Fibroblast of skin of back (primary cell): Measurements from ENCODE around the gene RNF213.
"Not testable (repeated sequence)": the region's sequence is repeated elsewhere in the genome, so short reads cannot be mapped to it uniquely, and the experiment has no call there.

Source experiments
- DNase-seq: peaks from one replicate; pipeline ENCODE4 v3.0.0-alpha.2; 2013

RNF213 gene

DNA sequence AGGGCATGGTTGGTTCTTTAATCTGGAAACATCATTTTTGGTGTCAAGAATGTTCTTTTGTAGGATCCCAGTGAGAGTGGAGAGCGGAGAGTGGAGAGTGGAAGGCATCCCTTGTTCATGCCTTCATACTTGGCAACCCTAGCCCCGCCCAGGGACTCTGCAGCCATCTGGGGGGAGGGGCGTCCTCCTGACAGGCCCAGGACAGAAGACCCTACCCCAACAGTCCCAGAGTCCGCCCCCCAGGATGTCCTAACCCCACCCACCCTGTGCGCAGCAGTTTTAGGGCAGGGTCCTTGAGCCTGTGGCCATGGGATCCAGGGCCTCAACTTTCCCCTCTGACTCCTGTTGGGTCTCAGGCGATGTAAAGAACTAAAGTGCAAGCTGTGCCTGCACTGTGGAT, 36.0 kb upstream of the RNF213 start:
- DNase-seq: no peak

DNA sequence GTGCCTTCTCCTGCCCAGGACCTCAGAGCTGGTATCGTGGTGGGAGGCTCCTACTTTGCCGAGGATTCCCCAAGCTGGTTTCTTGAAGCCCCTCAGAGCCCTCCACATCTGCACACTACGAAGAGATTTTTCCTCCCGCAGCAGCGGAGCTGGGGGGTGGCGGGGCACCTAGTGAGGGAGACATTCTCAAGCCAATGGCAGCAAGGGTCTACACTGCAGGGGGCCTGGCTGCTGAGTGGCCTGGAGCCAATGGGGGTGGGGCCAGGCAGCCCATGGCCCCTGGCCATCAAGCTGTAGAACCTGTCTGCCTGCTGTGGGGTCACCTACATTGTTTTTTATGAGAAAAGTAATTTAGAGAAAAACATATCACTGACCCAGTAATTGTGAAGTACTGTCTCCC, 35.4 kb upstream of the RNF213 start:
- no peak for DNase-seq

DNA sequence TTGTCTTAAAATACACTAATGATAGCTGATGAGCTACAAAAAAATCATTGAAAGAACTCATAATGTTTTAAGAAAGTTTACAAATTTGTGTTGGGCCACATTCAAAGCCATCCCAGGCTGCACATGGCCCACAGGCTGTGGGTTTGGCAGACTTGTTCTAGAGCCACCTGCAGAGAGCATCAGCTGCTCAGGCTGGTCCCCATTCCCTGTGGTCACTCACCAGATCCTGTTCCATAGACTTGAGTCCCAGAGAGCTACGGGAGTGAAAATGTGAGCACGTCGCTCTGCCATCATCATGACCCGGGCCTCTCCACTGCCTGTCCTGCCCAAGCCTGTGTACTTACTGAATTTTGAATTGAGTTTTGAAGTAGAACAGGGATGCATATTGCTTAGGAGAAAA, 33.5 kb upstream of the RNF213 start:
- no peak for DNase-seq

DNA sequence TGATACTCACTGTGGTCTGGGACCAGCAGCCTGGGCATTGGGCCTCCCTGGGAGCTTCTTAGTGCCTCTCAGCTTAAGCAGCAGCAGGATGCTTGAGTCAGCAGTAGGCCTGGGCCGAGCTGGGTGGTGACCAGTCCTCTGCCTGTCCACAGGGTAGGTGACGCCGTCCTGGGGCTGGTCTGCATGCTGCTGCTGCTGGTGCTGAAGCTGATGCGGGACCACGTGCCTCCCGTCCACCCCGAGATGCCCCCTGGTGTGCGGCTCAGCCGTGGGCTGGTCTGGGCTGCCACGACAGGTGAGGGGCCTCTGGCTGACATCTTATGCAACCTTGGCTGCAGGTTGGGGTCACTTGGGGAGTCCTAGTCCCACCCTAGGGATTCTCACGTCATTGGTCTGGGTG, 33.0 kb upstream of the RNF213 start:
- no peak for DNase-seq

DNA sequence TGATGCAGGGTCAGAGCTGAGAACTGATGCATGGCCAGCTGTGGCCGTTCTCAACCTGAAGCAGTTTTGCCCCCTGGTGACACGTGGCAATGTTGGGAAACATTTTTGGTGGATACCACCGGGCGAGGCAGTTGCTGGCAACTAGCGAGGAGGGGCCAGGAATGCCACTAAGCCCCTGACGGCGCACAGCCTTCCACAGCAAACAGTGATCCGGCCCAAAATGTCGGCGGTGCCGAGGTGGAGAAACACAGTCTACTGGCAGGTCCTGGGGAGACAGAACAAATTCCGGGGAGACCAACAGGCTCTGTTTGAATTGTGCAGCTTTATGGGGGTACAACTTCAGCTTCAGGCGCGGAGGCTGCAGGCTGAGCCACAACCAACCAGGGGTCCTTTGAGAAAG, 32.2 kb upstream of the RNF213 start:
- DNase-seq: no peak

DNA sequence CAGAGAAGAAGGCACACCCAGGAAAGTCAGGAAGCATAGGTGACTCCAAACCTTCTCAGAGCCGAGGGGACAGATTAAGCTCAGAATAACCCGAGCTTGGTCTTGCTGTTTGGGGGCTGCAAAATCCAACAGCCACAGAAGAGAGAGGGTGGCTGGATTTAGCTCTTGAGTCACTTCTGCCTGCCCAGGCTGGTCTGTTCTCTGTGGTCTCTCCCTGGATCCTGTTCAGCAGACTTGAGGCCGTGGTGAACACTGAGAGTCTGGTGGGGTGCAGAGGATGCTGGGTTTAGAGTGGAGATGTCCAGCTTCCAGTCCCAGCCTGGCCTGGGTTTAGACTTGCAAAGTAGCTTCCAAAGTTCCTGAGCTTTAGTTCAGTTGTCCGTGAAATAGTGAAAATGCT, 31.6 kb upstream of the RNF213 start:
- DNase-seq: no peak

- DNase-seq: no peak
Observed at GRCh38 chr17:80232438-80232837, 28.2 kb upstream of the RNF213 start.

DNA sequence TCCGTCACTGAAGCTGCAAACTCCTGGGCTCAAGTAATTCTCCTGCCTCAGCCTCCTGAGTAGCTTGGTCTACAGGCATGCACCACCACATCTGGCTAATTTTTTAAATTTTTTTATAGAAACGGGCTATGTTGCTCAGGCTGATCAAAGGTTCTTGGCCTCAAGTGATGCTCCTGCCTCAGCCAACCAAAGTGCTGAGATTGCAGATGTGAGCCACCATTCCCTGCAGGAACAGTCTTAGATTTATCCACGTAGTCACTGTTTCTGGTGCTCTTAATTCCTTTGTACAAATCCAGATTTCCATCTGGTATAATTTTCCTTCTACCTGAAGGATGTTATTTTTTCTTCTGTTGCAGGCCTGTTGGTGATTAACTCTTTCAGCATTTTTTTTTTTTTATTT, 27.4 kb upstream of the RNF213 start:
- no peak for DNase-seq

DNA sequence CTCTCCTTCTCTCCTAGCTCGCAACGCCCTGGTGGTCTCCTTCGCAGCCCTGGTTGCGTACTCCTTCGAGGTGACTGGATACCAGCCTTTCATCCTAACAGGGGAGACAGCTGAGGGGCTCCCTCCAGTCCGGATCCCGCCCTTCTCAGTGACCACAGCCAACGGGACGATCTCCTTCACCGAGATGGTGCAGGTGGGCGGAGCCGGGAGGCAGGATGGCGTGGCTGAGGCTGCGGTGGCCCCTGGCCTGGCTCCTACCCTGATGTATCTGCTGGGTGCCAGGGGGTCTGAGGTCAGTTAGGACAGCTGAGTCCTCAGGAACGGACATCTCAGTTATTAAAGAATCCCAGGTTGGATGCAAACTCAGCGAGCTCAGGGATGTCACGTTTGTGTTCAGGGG, 23.7 kb upstream of the RNF213 start:
- no peak for DNase-seq

DNA sequence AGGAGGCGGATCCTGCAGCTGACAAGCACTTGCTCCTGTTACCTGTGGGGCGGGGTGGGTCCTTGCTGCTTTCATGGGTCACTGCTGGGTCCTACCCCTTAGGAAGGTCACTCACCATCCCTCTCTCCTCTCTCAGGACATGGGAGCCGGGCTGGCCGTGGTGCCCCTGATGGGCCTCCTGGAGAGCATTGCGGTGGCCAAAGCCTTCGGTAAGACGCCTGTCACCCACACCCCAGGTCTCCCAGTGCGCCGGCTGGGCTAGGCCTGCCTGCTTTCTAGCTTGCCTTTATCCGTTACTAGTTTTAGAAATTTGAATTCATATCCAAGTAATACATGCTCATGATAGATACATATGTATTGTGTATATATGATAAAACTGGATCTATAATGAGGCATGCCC, 23.3 kb upstream of the RNF213 start:
- DNase-seq: no peak

GRCh38 chr17:80242505-80242904, 18.1 kb upstream of the RNF213 start:
- DNase-seq: no peak

DNA sequence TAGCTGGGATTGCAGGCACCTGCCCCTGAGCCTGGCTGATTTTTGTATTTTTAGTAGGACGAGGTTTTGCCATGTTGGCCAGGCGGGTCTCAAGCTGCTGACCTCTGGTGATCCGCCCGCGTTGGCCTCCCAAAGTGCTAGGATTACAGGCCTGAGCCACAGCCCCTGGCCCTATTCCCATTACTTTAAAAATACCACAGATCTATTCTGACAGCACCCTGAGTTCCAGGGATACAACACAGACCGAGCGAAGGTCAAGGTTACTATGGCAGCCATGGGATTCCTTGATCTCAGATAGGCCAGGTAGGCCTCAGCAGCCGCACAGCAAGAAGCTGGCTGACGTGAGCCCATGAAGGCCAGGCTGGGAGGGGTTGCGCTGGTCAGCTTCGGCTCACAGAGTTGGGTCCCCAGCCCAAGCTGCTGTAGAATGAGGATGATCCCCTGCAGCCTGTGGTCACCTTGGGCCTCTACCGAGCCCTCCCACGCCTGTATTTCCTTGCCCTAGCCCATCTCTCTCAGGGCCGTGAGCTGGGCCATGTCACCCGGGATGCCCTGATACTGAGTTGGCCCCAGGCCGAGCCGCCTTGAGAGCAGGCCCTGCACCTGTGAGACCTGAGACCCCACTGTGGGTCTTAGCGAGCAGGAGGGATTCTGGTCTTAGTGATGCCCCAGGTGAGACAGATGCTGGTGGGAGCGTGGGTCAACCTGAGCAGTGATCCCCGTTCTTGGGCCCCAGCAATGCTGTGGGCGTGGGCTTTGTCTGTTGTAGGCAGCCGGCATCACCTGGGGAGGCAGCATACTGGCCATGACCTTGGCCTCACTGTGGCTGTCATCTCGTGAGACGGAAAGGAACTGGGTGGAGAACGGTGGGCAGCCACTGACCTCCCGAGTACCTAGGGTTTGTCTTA, 16.9 kb upstream of the RNF213 start:
- DNase-seq: no peak

DNA sequence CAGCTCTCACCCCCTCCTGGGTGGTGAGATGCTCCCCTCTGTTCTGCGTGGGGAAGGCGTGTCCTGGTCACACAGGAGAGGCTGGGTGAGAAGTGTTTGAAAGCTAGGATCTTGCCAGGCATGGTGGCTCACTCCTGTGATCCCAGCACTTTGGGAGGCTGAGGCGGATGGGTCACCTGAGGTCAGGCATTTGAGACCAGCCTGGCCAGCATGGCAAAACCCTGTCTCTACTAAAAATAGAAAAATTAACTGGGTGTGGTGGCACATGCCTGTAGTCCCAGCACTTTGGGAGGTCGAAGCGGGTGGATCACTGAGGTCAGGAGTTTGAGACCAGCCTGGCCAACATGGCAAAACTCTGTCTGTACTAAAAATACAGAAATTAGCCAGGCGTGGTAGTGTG, 16.2 kb upstream of the RNF213 start:
- not testable (repeated sequence) for DNase-seq

DNA sequence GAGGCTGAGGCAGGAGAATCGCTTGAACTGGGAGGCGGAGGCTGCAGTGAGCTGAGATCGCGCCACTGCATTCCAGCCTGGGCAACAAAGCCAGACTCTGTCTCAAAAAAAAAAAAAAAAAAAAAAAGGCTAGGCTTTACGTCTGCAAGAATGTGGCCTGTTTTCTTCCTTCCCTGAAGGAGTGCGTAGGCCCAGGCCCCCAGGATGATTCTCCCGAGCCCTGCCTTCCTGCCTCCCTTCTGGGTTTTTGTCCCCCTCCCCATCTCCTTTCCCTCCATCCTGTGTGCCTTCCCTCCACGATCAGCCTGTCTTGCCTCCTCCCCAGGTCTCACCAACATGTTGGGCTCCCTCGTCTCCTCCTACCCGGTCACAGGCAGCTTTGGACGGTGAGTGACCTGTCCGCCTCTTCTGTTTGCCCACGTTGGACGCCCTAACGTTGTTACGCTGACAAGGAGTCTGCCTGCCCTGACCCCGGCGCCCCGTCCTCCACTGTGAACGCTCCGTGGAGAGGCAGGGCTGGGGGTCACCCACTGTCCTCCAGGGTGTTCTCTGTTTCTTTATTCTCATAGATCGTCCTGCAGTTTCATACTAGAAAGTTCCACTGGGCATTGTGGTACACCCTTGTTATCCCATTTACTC, 15.7 kb upstream of the RNF213 start:
- no peak for DNase-seq

GRCh38 chr17:80245566-80246265, 14.9 kb upstream of the RNF213 start:
- DNase-seq: no peak

- DNase-seq: no peak
Observed at GRCh38 chr17:80246266-80246681, 14.4 kb upstream of the RNF213 start.

GRCh38 chr17:80246726-80247125, 13.9 kb upstream of the RNF213 start:
- no peak for DNase-seq

- no peak for DNase-seq
Observed at GRCh38 chr17:80247561-80247960, 13.1 kb upstream of the RNF213 start.

DNA sequence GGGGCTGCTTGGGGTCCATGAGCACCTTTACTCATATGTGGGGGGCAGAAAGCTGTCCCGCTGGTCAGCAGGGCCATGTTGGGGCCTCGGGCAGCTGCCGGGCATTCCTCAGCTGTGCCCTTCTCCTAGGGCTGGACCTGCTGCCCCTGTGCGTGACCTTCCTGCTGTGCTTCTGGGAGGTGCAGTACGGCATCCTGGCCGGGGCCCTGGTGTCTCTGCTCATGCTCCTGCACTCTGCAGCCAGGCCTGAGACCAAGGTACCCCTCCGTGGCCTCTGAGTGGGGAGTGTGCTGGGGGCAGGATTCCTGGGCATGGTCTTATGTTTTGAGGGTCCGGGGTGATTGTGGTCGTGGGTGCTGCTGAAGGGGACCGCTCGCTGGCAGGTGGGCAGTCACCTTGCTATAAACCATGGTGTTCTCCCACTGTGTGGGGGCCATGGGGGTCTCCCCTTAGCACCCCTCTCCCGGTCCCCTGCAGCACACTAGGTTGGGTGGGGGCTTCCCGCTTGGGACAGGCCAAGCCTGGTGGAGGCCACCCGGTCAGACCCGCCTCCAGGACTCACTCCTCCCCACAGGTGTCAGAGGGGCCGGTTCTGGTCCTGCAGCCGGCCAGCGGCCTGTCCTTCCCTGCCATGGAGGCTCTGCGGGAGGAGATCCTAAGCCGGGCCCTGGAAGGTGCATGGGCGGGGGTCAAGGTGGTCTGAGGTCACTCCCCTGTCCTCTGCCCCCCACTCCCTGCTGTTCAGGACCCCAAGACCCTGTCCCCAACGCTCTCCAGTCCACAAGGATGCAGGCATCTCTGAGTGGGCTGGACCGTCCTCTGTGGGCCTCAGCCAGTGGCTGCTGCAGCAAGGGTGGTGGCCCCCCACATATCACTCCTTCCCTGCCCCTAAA, 12.4 kb upstream of the RNF213 start:
- no peak for DNase-seq

GRCh38 chr17:80248894-80249710, 11.6 kb upstream of the RNF213 start:
- DNase-seq: no peak

DNA sequence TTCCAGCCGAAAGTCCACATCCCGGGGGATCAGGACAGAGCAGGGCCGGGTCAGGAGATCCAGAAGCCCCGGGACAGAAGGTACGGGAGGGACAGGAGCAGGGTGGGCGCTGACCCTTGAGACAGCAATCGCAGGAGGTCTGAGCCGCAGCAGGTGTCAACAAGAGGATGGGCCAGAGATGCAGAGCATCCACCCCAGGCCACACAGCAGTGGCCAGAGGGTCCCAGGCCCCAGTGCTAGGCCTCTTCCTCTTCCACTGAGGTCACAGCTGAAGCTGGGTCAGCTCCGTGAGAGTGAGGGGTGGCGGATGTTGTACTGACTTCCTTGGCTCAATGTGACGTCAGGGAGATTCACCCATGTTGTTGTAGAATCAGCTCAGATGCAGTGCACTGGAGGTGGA, 8.7 kb upstream of the RNF213 start:
- no peak for DNase-seq

DNA sequence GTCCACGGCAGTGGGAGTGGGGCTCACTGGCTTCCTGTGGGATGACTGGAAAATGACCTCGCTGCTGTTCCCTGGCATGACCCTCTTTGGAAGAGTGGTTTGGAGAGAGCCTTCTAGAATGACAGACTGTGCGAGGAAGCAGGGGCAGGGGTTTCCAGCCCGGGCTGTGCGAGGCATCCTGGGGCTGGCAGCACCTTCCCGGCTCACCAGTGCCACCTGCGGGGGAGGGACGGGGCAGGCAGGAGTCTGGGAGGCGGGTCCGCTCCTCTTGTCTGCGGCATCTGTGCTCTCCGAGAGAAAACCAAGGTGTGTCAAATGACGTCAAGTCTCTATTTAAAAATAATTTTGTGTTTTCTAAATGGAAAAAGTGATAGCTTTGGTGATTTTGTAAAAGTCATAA, 7.8 kb upstream of the RNF213 start:
- peak; percentile 12 for DNase-seq
